ENCODE data around the gene TEX38. TPM values are rescaled to one million over a fixed set of nuclear protein-coding genes. Genes with fewer than 3 reads are reported as not detected.

The TEX38 gene
- polyA plus RNA-seq, 1 experiment, result 0.07 TPM

- CTCF ChIA-PET, result no interaction called here
Measured at GRCh38 chr1:46679789-46680573, 8.3 kb downstream of the TEX38 start.

GRCh38 chr1:46681333-46682034, 9.8 kb downstream of the TEX38 start:
- ChIA-PET POLR2A (no interaction called here), CTCF (interaction anchor here (0.6 to 0.8 kb wide), 2 partner anchors 33 to 159 kb away, joined by 3 read pairs; no protein-coding TSS in a partner anchor)
- H3K36me3 ChIP-seq (ENCODE audit: control insufficient read depth, insufficient read depth, low read length), result peaks cover 14% of the 10 kb centered on the region

More at GRCh38 chr1:46679789-46680573, 8.3 kb downstream of the TEX38 start:
- Histone ChIP-seq H3K27me3 (ENCODE audit: control insufficient read depth, insufficient read depth, low read length) (no peaks in the 10 kb centered on the region), H3K4me3 (ENCODE audit: low read depth, low read length) (no peak overlapping the region), H3K36me3 (ENCODE audit: control insufficient read depth, insufficient read depth, low read length) (peaks cover 17% of the 10 kb centered on the region)
- DNase-seq (ENCODE audit: low read depth), result no peak
- POLR2A ChIA-PET, result no interaction called here
- no peak for TF ChIP-seq CTCF (IDR thresholded peaks at IDR 0.05; ENCODE audit: insufficient read depth, low read depth, low read length)

GRCh38 chr1:46682064-46682463, 10.4 kb downstream of the TEX38 start:
- no peak for TF ChIP-seq CTCF (IDR thresholded peaks at IDR 0.05; ENCODE audit: insufficient read depth, low read depth, low read length)
- no peak overlapping the region for H3K4me3 ChIP-seq (ENCODE audit: low read depth, low read length)
- no peak for DNase-seq (ENCODE audit: low read depth)
- no peaks in the 10 kb centered on the region for H3K27me3 ChIP-seq (ENCODE audit: control insufficient read depth, insufficient read depth, low read length)
- H3K36me3 ChIP-seq (ENCODE audit: control insufficient read depth, insufficient read depth, low read length), result peaks cover 14% of the 10 kb centered on the region
- ChIA-PET CTCF (no interaction called here), POLR2A (no interaction called here)

More at GRCh38 chr1:46681333-46682034, 9.8 kb downstream of the TEX38 start:
- H3K4me3 ChIP-seq (ENCODE audit: low read depth, low read length), result no peak overlapping the region
- no peak for DNase-seq (ENCODE audit: low read depth)
- H3K27me3 ChIP-seq (ENCODE audit: control insufficient read depth, insufficient read depth, low read length), result no peaks in the 10 kb centered on the region
- no peak for TF ChIP-seq CTCF (IDR thresholded peaks at IDR 0.05; ENCODE audit: insufficient read depth, low read depth, low read length)

GRCh38 chr1:46684670-46685069, 13.0 kb downstream of the TEX38 start:
- Histone ChIP-seq H3K27me3 (ENCODE audit: control insufficient read depth, insufficient read depth, low read length) (no peaks in the 10 kb centered on the region), H3K4me3 (ENCODE audit: low read depth, low read length) (no peak overlapping the region), H3K36me3 (ENCODE audit: control insufficient read depth, insufficient read depth, low read length) (peaks cover 17% of the 10 kb centered on the region)
- no peak for TF ChIP-seq CTCF (IDR thresholded peaks at IDR 0.05; ENCODE audit: insufficient read depth, low read depth, low read length)
- ChIA-PET POLR2A (no interaction called here), CTCF (interaction anchor here (1.4 kb wide), 1 partner anchor 10 kb away, joined by 4 read pairs; no protein-coding TSS in a partner anchor)
- DNase-seq (ENCODE audit: low read depth), result no peak

GRCh38 chr1:46686255-46686654, 14.6 kb downstream of the TEX38 start:
- H3K4me3 ChIP-seq (ENCODE audit: low read depth, low read length), result no peak overlapping the region
- CTCF ChIA-PET, result interaction anchor here (0.6 kb wide), 1 partner anchor 8 kb away, joined by 3 read pairs; no protein-coding TSS in a partner anchor
- no peaks in the 10 kb centered on the region for H3K27me3 ChIP-seq (ENCODE audit: control insufficient read depth, insufficient read depth, low read length)
- POLR2A ChIA-PET, result no interaction called here
- DNase-seq (ENCODE audit: low read depth), result no peak
- no peak for TF ChIP-seq CTCF (IDR thresholded peaks at IDR 0.05; ENCODE audit: insufficient read depth, low read depth, low read length)
- peaks cover 19% of the 10 kb centered on the region for H3K36me3 ChIP-seq (ENCODE audit: control insufficient read depth, insufficient read depth, low read length)
